Breast epithelium (tissue), 3 donors: Measurements from ENCODE around the gene HACD2.

Experiments used
- POLR2A ChIP-seq: fragments of 450-650 bp; IDR thresholded peaks from one replicate; pipeline ENCODE4 v1.6.1; 2016; ENCODE audit warnings: antibody characterized with exemption, mild to moderate bottlenecking, moderate library complexity
- TF ChIP-seq, protein P1 (sequence below), 3 donors: fragments of 450-650 bp; IDR thresholded peaks; one replicate each; pipeline ENCODE4 v1.5.1; 2016 to 2017; ENCODE audit warnings: antibody characterized with exemption in 3 of 3, mild to moderate bottlenecking in 3 of 3, moderate library complexity in 3 of 3

DNA sequence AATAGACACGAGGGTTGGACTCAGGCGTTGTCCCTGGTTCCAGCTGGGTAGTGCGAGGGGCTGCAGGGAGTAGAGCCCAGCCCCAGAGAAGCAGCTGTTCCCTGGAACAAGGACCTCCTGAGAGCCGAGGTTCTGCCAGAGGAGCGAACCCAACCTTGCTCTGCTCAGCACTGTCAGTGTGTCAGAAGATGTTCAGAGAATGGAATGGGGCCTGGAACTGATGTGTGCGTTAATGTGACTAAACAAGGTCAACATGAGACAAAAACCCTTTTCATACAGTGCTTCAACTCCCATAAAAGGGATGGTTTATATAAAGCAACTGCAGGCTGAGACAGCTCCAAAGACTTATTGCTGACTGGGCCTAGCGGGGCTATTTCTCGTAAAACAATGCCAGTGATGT, 35.5 kb upstream of the HACD2 start:
- TF ChIP-seq, protein P1, sequence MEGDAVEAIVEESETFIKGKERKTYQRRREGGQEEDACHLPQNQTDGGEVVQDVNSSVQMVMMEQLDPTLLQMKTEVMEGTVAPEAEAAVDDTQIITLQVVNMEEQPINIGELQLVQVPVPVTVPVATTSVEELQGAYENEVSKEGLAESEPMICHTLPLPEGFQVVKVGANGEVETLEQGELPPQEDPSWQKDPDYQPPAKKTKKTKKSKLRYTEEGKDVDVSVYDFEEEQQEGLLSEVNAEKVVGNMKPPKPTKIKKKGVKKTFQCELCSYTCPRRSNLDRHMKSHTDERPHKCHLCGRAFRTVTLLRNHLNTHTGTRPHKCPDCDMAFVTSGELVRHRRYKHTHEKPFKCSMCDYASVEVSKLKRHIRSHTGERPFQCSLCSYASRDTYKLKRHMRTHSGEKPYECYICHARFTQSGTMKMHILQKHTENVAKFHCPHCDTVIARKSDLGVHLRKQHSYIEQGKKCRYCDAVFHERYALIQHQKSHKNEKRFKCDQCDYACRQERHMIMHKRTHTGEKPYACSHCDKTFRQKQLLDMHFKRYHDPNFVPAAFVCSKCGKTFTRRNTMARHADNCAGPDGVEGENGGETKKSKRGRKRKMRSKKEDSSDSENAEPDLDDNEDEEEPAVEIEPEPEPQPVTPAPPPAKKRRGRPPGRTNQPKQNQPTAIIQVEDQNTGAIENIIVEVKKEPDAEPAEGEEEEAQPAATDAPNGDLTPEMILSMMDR (IDR thresholded peaks at IDR 0.05), result no peak
- peak; percentile 16 for TF ChIP-seq POLR2A
